SK-N-SH (cell line): Measurements from ENCODE around the gene ZNF19. TPM values are rescaled to one million over a fixed set of nuclear protein-coding genes. Genes with fewer than 3 reads are reported as not detected.
"Not testable (repeated sequence)": the region's sequence is repeated elsewhere in the genome, so short reads cannot be mapped to it uniquely, and the experiment has no call there.

Experiments used
- CTCF ChIA-PET: fragments of 300-600, 350-600 bp; formaldehyde crosslinking; extraction: SDS; loops from one replicate; lab custom pipeline; 2021; lab: Yijun Ruan, JAX
- POLR2A ChIA-PET: fragments of 350-600 bp; sonication (Branson Sonifier 250); formaldehyde crosslinking; extraction: SDS; loops from one replicate; lab custom pipeline; 2020; ENCODE audit warnings: antibody characterized with exemption, inconsistent platforms; lab: Yijun Ruan, JAX
- DNase-seq: peaks from one replicate; pipeline ENCODE4 v3.0.0; 2012
- H2AFZ ChIP-seq: fragments of 200-600 bp; sonication (generic); 2 replicates; pipeline ENCODE4 v1.8.1; 2016; ENCODE audit warnings: antibody characterized with exemption, mild to moderate bottlenecking, low read depth
- H3F3A ChIP-seq: fragments of 200-600 bp; sonication (generic); replicated peaks from 2 replicates; pipeline ENCODE3; 2016; ENCODE audit warnings: antibody characterized with exemption, mild to moderate bottlenecking; ENCODE audit not compliant: insufficient read depth
- H3K27ac ChIP-seq, 2 experiments: fragments of 200-500 bp in 1 of 2; fragments of 200-600 bp in 1 of 2; sonication (Bioruptor generic) in 1 of 2; sonication (generic), shearing (Covaris generic) in 1 of 2; 2 replicates each; pipeline versions ENCODE4 v1.5.1 to v1.6.1; 2014 to 2016; ENCODE audit warnings: low read depth in 2 of 2, inconsistent platforms in 1 of 2, low read length in 1 of 2, mild to moderate bottlenecking in 1 of 2, mixed read lengths in 1 of 2
- H3K27me3 ChIP-seq: fragments of 200-600 bp; sonication (generic), shearing (Covaris generic); 2 replicates; pipeline ENCODE4 v1.6.1; 2016; ENCODE audit warnings: mixed run types; ENCODE audit not compliant: insufficient read depth
- H3K36me3 ChIP-seq, 2 experiments: fragments of 200-500 bp in 1 of 2; fragments of 200-600 bp in 1 of 2; sonication (Bioruptor generic) in 1 of 2; sonication (generic) in 1 of 2; replicated peaks in 1 of 2; 2 replicates each; pipeline versions ENCODE3 to v1.5.1; 2014 to 2016; ENCODE audit warnings: low read length in 1 of 2, mild to moderate bottlenecking in 1 of 2; ENCODE audit not compliant: insufficient read depth in 2 of 2, control insufficient read depth in 1 of 2
- H3K4me1 ChIP-seq, 2 experiments: fragments of 200-500 bp in 1 of 2; fragments of 200-600 bp in 1 of 2; sonication (Bioruptor generic) in 1 of 2; sonication (generic), shearing (Covaris generic) in 1 of 2; 2 replicates each; pipeline versions ENCODE4 v1.5.1 to v1.6.1; 2014 to 2016; ENCODE audit warnings: low read depth in 1 of 2, low read length in 1 of 2, mixed run types in 1 of 2; ENCODE audit not compliant: insufficient read depth in 2 of 2, control insufficient read depth in 1 of 2
- H3K4me2 ChIP-seq: fragments of 200-600 bp; sonication (generic), shearing (Covaris generic); 2 replicates; pipeline ENCODE4 v1.6.1; 2017; ENCODE audit warnings: mixed run types
- H3K4me3 ChIP-seq, 2 experiments: fragments of 200-500 bp in 1 of 2; fragments of 200-600 bp in 1 of 2; sonication (Bioruptor generic) in 1 of 2; sonication (generic), shearing (Covaris generic) in 1 of 2; 2 replicates each; pipeline versions ENCODE4 v1.5.1 to v1.8.1; 2014 to 2016; ENCODE audit warnings: low read depth in 2 of 2, inconsistent platforms in 1 of 2, low read length in 1 of 2, mild to moderate bottlenecking in 1 of 2, mixed read lengths in 1 of 2, moderate library complexity in 1 of 2
- H3K79me2 ChIP-seq: fragments of 200-600 bp; sonication (generic); 2 replicates; pipeline ENCODE4 v1.8.1; 2017; ENCODE audit warnings: mild to moderate bottlenecking; ENCODE audit not compliant: insufficient read depth
- H3K9ac ChIP-seq: fragments of 200-600 bp; sonication (generic); 2 replicates; pipeline ENCODE4 v1.6.1; 2017; ENCODE audit warnings: mixed run types
- H3K9me2 ChIP-seq: fragments of 200-600 bp; sonication (generic); 2 replicates; pipeline ENCODE4 v1.6.1; 2017; ENCODE audit warnings: mixed run types
- H3K9me3 ChIP-seq: fragments of 200-600 bp; sonication (generic); 2 replicates; pipeline ENCODE4 v1.6.1; 2017; ENCODE audit warnings: mixed run types, mild to moderate bottlenecking, moderate library complexity
- H4K20me1 ChIP-seq: fragments of 200-600 bp; sonication (generic); 2 replicates; pipeline ENCODE4 v1.6.1; 2017; ENCODE audit warnings: mild to moderate bottlenecking, mixed run types; ENCODE audit not compliant: insufficient read depth
- CHD2 ChIP-seq: fragments of 150-350 bp; IDR thresholded peaks from 2 replicates; pipeline ENCODE4 v1.6.1; 2018; ENCODE audit warnings: low read length; ENCODE audit not compliant: partially characterized antibody
- CTCF ChIP-seq: fragments of 200-600 bp; sonication (generic); IDR thresholded peaks from 2 replicates; pipeline ENCODE4 v1.6.1; 2017; ENCODE audit warnings: antibody characterized with exemption, mild to moderate bottlenecking, moderate library complexity
- ELF1 ChIP-seq: IDR thresholded peaks from 2 replicates; pipeline ENCODE4 v1.4.0; 2012
- EZH2phosphoT487 ChIP-seq: fragments of 200-600 bp; sonication (generic); IDR thresholded peaks from 2 replicates; pipeline ENCODE4 v1.6.1; 2017; ENCODE audit warnings: low read depth, mixed run types, mild to moderate bottlenecking, antibody characterized with exemption, moderate library complexity, borderline replicate concordance
- FOSL2 ChIP-seq: IDR thresholded peaks from 2 replicates; pipeline ENCODE4 v1.4.0; 2012; ENCODE audit warnings: low read depth, mild to moderate bottlenecking, moderate library complexity, borderline replicate concordance
- GATA2 ChIP-seq: sonication (generic); formaldehyde crosslinking; IDR thresholded peaks from 2 replicates; pipeline ENCODE4 v1.5.0; 2020; ENCODE audit warnings: mild to moderate bottlenecking, missing genetic modification reagents
- JUND ChIP-seq: IDR thresholded peaks from 2 replicates; pipeline ENCODE4 v1.4.0; 2012
- NFIC ChIP-seq: IDR thresholded peaks from 2 replicates; pipeline ENCODE4 v1.4.0; 2012; ENCODE audit warnings: borderline replicate concordance
- POLR2AphosphoS5 ChIP-seq: IDR thresholded peaks from 2 replicates; pipeline ENCODE4 v1.6.1; 2012; ENCODE audit warnings: low read depth, low read length
- RCOR1 ChIP-seq: fragments of 150-350 bp; IDR thresholded peaks from 2 replicates; pipeline ENCODE4 v1.6.1; 2017; ENCODE audit warnings: antibody characterized with exemption, low read length
- REST ChIP-seq: IDR thresholded peaks from 2 replicates; pipeline ENCODE4 v1.6.1; 2012; ENCODE audit warnings: mild to moderate bottlenecking, low read depth, low read length, moderate library complexity
- RXRA ChIP-seq: IDR thresholded peaks from 2 replicates; pipeline ENCODE4 v1.4.0; 2012; ENCODE audit warnings: low read depth, mild to moderate bottlenecking, borderline replicate concordance
- SIN3A ChIP-seq: IDR thresholded peaks from 2 replicates; pipeline ENCODE4 v1.6.1; 2012; ENCODE audit warnings: low read depth, mild to moderate bottlenecking, low read length, moderate library complexity, borderline replicate concordance
- TCF12 ChIP-seq: IDR thresholded peaks from 2 replicates; pipeline ENCODE4 v1.4.0; 2012
- TEAD4 ChIP-seq: IDR thresholded peaks from 2 replicates; pipeline ENCODE4 v1.4.0; 2012; ENCODE audit warnings: mild to moderate bottlenecking, borderline replicate concordance; ENCODE audit not compliant: insufficient read depth
- USF2 ChIP-seq: fragments of 150-350 bp; IDR thresholded peaks from 2 replicates; pipeline ENCODE4 v1.6.1; 2017; ENCODE audit warnings: antibody characterized with exemption, low read length, low read depth, borderline replicate concordance
- WGBS: methylation state at CpG from one replicate; pipeline ENCODE4 v1.1.6; 2017; ENCODE audit warnings: low lambda C conversion rate; 5-methylcytosine and 5-hydroxymethylcytosine counted together
- polyA plus RNA-seq, 3 experiments: library from polyadenylated mRNA; depleted of rRNA; stranded (reverse); fragments of >200 nt; gene quantifications; 2 replicates each; pipeline ENCODE4 v1.2.3, GENCODE V29; 2012
- TF ChIP-seq, protein P1 (sequence below): fragments of 150-350 bp; IDR thresholded peaks from 2 replicates; pipeline ENCODE4 v1.6.1; 2016; ENCODE audit warnings: mild to moderate bottlenecking, low read depth, low read length
- TF ChIP-seq, protein P2 (sequence below): IDR thresholded peaks from 2 replicates; pipeline ENCODE4 v1.4.0; 2012; ENCODE audit warnings: low read depth, borderline replicate concordance

The ZNF19 gene
- polyA plus RNA-seq, 1 of the 3 experiments (the other 2 are of a cell fraction) = 1.4 TPM

DNA sequence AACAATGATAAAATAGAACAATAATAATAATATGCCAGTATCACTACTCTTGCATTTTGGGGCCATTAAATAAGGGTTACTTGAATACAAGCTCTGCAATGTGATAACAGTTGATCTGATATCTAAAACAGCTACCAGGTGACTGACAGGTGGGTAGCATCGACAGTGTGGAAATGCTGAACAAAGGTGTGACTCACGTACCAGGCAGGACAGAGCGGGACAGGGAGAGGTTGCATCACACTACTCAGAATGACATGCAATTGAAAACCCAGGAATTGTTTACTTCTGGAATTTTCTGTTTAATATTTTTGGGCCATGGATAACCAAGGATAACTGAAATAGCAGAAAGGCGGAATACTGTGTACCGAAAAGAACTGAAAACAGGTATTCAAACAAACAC, 15.8 kb upstream of the ZNF19 start:
- Histone ChIP-seq H3K27me3 (no peaks in the 10 kb centered on the region; the same call in 1 of the 2 replicates), H3K9ac (no peak overlapping the region), H3K4me2 (no peak overlapping the region), H3K9me3 (no peaks in the 10 kb centered on the region), H3K27ac (no peak overlapping the region), H3K4me3 (no peak overlapping the region), H3F3A (no peaks in the 10 kb centered on the region), H2AFZ (no peak overlapping the region), H3K9me2 (no peaks in the 10 kb centered on the region), H4K20me1 (no peaks in the 10 kb centered on the region), H3K36me3 (no peaks in the 10 kb centered on the region), H3K79me2 (no peaks in the 10 kb centered on the region), H3K4me1 (no peaks in the 10 kb centered on the region)
- ChIA-PET POLR2A (no interaction called here), CTCF (interaction anchor here (3.6 kb wide), 1 partner anchor 92 kb away, joined by 11 read pairs; no protein-coding TSS in a partner anchor)
- TF ChIP-seq GATA2 = no peak
- TF ChIP-seq CHD2 = no peak
- no peak for TF ChIP-seq TCF12
- TF ChIP-seq ELF1 = no peak
- no peak for TF ChIP-seq NFIC
- no peak for TF ChIP-seq SIN3A
- TF ChIP-seq, protein P1, sequence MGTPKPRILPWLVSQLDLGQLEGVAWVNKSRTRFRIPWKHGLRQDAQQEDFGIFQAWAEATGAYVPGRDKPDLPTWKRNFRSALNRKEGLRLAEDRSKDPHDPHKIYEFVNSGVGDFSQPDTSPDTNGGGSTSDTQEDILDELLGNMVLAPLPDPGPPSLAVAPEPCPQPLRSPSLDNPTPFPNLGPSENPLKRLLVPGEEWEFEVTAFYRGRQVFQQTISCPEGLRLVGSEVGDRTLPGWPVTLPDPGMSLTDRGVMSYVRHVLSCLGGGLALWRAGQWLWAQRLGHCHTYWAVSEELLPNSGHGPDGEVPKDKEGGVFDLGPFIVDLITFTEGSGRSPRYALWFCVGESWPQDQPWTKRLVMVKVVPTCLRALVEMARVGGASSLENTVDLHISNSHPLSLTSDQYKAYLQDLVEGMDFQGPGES = no peak
- TF ChIP-seq EZH2phosphoT487 = no peak
- TF ChIP-seq, protein P2, sequence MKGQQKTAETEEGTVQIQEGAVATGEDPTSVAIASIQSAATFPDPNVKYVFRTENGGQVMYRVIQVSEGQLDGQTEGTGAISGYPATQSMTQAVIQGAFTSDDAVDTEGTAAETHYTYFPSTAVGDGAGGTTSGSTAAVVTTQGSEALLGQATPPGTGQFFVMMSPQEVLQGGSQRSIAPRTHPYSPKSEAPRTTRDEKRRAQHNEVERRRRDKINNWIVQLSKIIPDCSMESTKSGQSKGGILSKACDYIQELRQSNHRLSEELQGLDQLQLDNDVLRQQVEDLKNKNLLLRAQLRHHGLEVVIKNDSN = no peak
- no peak for TF ChIP-seq POLR2AphosphoS5
- TF ChIP-seq FOSL2 = no peak
- no peak for TF ChIP-seq CTCF
- TF ChIP-seq TEAD4 = no peak
- TF ChIP-seq USF2 = no peak
- no peak for TF ChIP-seq RXRA
- TF ChIP-seq REST = no peak
- TF ChIP-seq RCOR1 = no peak
- no peak for TF ChIP-seq JUND
- DNase-seq = no peak
- 52% methylated on average over 5 of the region's 5 CpGs for WGBS

DNA sequence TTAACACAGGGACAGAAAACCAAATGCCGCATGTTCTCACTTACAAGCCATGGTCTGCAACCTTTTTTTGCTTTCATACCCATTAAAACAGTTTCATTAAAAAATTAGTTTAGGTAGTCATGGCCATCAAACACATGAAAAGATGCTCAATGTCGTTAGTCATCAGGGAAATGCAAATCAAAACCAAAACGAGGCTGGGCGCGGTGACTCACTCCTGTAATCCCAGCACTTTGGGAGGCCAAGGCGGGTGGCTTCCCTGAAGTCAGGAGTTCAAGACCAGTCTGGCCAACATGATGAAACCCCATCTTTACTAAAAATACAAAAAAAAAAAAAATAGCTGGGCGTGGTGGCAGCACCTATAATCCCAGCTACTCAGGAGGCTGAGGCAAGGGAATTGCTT, 14.9 kb upstream of the ZNF19 start:
- H3K9me2 ChIP-seq, POLR2A ChIA-PET, H3K4me2 ChIP-seq, H3K36me3 ChIP-seq, H3K9ac ChIP-seq, H3K79me2 ChIP-seq, H2AFZ ChIP-seq, DNase-seq, H3K4me1 ChIP-seq, H3F3A ChIP-seq, H3K27me3 ChIP-seq, H4K20me1 ChIP-seq, H3K4me3 ChIP-seq, H3K9me3 ChIP-seq, H3K27ac ChIP-seq: not testable (repeated sequence)
- WGBS = 32% methylated on average over 7 of the region's 7 CpGs
- CTCF ChIA-PET = interaction anchor here (1.3 to 8.2 kb wide), 2 partner anchors 92 to 107 kb away, joined by 5 to 162 read pairs; no protein-coding TSS in a partner anchor
